VCaP (cell line): Measurements from ENCODE around the gene HNF1B.

Experiments used
- H3K27ac ChIP-seq: fragments of 450-650 bp; 2 replicates; pipeline ENCODE4 v1.5.1; 2017
- TF ChIP-seq, protein P1 (sequence below): fragments of 450-650 bp; conservative IDR thresholded peaks from 2 replicates; pipeline ENCODE4 v1.5.1; 2017; ENCODE audit warnings: mild to moderate bottlenecking, moderate library complexity

Gene HNF1B

DNA sequence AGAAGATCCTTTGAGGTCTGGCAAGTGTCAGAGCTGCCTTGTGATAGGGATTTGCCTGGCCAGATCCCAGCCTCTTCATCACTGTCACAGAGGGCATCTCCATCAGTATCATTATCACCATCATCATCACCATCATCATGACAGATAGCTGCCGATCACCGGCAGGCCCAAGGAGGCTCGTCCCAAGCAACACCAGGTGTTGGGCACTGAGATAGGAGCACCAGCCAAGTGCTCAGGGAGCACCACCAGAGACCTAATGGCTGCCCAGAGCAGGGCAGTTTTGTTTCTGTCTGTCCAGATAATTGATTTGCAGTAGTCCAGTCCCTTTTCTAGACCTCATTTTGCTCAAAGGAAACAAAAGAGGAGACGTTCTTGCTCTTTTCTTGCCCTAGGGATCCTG, 25.0 kb downstream of the HNF1B start:
- TF ChIP-seq, protein P1, sequence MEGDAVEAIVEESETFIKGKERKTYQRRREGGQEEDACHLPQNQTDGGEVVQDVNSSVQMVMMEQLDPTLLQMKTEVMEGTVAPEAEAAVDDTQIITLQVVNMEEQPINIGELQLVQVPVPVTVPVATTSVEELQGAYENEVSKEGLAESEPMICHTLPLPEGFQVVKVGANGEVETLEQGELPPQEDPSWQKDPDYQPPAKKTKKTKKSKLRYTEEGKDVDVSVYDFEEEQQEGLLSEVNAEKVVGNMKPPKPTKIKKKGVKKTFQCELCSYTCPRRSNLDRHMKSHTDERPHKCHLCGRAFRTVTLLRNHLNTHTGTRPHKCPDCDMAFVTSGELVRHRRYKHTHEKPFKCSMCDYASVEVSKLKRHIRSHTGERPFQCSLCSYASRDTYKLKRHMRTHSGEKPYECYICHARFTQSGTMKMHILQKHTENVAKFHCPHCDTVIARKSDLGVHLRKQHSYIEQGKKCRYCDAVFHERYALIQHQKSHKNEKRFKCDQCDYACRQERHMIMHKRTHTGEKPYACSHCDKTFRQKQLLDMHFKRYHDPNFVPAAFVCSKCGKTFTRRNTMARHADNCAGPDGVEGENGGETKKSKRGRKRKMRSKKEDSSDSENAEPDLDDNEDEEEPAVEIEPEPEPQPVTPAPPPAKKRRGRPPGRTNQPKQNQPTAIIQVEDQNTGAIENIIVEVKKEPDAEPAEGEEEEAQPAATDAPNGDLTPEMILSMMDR, result no peak
- no peak overlapping the region; the same call in 1 of the 2 replicates for H3K27ac ChIP-seq

DNA sequence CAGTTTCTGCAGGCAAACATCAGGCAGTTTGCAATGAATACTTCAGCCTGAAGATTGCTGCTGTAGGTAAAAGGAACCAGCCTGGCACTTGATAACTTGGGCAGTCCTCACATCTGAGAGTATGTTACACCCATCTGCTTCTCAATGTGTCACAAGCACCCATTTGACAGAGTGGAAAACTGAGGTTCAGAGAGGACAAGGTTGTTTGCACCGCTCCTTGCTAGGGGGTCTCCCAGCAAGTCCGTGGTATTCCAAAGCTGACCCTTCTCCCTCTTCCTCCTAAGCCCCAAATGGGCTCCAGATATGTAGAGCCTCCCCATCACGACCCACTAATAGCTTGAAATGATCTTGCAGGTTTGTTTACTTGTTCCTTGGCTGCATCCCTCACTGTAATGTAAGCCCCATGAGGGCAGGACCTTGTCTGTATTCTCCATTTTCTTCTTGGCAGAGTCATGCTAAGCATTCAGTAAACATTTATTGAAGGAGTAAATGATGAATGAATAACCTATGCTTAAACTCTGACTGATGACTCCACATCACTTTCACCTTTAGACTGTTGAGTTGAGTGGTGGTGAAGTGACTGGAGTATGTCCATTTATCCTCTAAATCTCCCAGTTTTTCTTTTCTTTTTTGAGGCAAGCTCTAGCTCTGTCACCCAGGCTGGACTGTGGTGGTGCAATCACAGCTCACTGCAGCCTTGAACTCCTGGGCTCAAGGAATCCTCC, 26.4 kb downstream of the HNF1B start:
- TF ChIP-seq, protein P1, result no peak
- peak overlapping the region; percentile 97 for H3K27ac ChIP-seq

DNA sequence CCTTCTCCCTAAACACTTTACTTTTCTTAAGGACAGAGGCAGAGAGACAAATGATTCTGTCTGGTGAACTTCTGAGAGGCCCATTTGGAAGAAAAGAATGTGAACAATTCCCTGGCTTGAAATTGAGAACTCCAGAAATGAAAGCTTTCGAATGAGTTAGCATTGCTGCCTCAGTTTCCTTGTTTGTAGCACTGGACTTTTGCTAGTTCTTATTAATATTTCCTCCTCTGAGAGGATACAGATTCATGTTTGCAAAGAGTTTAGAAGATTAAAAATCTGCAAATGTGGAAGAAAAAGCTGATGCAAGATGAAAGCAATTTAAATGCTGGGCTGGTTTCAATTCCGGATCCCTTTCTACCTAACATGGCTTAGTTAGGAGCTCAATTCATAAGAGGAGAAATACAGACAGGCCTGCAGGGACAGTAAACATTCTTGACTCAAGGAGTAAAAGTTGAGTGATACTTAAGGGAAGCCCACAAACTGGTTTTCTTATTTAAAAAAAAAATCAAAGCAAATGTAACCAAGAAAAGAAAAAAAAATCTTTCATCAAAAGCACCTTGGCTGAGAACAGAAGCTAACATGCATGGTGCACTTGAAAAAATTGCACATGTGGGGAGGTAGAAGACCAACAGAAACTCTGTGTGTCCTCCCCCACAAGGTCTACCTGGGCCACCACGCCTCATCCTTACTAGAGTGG, 27.1 kb downstream of the HNF1B start:
- TF ChIP-seq, protein P1, result no peak
- H3K27ac ChIP-seq, result peak overlapping the region; percentile 97

DNA sequence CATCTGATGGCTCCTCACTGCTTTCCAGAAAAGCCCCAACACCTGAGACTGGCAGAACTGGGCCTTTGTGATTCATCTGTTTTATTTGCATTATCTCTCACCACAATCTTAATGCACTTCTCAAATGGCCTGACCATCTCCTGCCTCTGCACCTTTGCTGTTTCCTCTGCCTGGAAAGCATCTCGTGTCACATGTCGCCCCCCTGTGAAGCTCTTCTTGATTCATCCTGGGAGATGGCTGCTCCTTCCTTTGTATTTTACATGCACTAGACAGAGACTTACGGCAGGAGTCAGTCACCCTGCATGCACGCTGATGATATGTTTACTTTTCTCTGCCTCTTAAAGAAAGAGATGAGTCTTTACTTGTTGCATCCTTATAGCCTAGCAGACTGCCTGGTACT, 30.0 kb downstream of the HNF1B start:
- TF ChIP-seq, protein P1, result peak; percentile 74
- H3K27ac ChIP-seq, result peak overlapping the region; percentile 97

DNA sequence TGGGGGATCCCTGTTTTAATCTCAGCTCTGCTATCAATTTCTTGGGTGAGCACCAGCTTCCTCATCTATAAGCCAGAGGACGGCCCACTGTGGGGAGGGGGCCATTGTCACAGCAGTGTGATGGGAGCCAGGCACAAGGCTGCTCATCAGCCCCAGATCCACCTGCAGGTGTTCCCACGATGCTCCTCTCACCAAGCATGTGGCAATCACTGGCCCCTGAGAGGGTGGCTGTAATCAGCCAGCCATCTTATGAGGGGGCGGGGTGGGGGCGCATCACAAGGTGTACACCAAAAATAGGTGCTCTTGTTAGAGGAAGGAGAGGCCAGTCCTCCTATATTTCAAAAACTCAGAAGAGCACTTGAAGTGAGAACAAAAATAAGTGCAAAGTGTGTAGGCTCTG, 31.2 kb downstream of the HNF1B start:
- peak overlapping the region; percentile 97 for H3K27ac ChIP-seq
- TF ChIP-seq, protein P1, result no peak

DNA sequence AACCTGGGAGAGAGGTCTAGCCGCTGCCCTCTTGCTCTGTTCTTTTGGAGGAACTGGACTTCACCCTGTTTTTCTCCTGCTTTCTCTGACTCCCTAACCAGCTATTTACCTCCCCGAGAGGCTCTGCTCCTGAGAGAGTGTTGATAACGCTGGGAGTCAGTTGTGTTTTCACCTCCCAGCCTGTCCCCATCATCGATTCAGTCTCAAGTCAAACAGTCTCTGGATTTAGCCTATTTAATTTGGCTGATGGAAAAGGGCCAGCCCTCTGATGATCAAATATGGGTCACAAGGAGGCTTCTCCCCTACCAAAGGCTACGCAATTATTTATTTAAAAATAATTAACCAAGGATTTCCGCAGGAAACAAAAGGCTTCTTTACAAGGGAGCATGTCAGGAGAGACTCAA, 31.8 kb downstream of the HNF1B start:
- peak overlapping the region; percentile 97 for H3K27ac ChIP-seq
- TF ChIP-seq, protein P1, result no peak

DNA sequence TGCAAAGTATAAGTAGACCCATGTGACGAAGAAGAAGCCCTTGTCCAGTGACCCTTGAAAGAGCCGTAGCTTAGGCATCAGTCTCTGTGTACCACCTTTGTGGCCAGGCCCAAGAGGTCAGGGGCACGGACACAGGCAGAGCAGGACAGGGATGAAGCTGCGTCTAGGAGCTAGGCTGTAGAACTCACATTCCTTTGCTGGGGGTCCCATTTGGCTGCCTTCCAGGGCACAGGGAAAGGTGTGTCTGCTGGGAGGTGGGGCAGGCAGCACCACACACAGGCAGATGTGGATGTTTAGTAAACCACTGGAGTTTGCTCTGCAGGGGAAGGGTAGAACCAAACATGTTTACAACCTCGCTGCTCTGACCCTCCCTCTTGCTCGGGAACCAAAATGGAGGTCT, 33.7 kb downstream of the HNF1B start:
- H3K27ac ChIP-seq, result peak overlapping the region; percentile 97
- TF ChIP-seq, protein P1, result no peak
